ENCODE data around the gene MRPL49.

DNA sequence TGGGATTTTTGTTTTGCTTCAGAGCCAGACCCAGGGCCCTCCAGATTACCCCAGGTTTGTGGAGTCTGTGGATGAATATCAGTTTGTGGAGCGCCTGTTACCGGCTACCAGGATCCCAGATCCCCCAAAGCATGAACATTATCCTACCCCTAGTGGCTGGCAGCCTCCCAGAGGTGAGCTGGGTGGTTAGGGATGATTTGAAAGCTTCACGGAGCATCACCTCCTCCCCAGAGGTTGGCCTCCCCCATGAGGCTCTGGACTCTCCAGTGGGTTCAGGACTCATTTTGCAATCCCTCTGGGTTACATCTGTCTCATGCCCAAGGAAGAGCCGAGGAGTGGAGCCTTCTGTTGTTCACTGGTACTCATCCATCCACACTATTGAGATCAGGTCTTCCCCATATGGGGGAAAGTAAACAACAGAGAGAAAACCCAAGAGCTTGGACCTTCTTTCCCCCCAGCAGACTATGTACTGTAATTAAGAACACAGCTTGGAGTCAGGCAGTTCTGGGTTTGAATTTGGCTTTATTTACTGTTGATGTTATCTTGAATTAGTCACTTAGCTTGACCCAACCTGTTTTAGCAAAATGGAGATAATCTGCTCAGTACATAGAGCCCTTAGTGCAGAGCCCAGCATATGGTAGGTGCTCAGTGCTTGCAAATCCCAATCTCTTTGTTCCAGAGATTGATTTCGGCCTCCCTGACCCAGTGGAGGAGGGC, 2.5 kb downstream of the MRPL49 start:
- TF ChIP-seq, protein P1, sequence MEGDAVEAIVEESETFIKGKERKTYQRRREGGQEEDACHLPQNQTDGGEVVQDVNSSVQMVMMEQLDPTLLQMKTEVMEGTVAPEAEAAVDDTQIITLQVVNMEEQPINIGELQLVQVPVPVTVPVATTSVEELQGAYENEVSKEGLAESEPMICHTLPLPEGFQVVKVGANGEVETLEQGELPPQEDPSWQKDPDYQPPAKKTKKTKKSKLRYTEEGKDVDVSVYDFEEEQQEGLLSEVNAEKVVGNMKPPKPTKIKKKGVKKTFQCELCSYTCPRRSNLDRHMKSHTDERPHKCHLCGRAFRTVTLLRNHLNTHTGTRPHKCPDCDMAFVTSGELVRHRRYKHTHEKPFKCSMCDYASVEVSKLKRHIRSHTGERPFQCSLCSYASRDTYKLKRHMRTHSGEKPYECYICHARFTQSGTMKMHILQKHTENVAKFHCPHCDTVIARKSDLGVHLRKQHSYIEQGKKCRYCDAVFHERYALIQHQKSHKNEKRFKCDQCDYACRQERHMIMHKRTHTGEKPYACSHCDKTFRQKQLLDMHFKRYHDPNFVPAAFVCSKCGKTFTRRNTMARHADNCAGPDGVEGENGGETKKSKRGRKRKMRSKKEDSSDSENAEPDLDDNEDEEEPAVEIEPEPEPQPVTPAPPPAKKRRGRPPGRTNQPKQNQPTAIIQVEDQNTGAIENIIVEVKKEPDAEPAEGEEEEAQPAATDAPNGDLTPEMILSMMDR (conservative IDR thresholded peaks at IDR 0.05) = no peak
- no peak for TF ChIP-seq ZFX (IDR thresholded peaks at IDR 0.05)
